Endodermal cell (in vitro differentiated cells): Measurements from ENCODE around the gene SPATA32. TPM values are rescaled to one million over a fixed set of nuclear protein-coding genes. Genes with fewer than 3 reads are reported as not detected.

ENCODE experiments used
- DNase-seq: peaks from one replicate; pipeline ENCODE4 v3.0.0-alpha.2; 2017
- H3K27ac ChIP-seq: 2 replicates; pipeline ENCODE4 v1.5.1; 2013; ENCODE audit warnings: mild to moderate bottlenecking, low read depth, low read length, moderate library complexity
- H3K27me3 ChIP-seq: 2 replicates; pipeline ENCODE4 v1.6.1; 2013; ENCODE audit warnings: mild to moderate bottlenecking, low read length, moderate library complexity; ENCODE audit not compliant: insufficient read depth, control insufficient read depth, poor library complexity, severe bottlenecking
- H3K36me3 ChIP-seq: 2 replicates; pipeline ENCODE4 v1.7.0; 2013; ENCODE audit warnings: mild to moderate bottlenecking, low read length, moderate library complexity; ENCODE audit not compliant: control insufficient read depth, insufficient read depth
- H3K4me1 ChIP-seq: one replicate; pipeline ENCODE4 v1.7.0; 2013; ENCODE audit warnings: low read length; ENCODE audit not compliant: control insufficient read depth, insufficient read depth
- H3K4me3 ChIP-seq: 2 replicates; pipeline ENCODE4 v1.5.1; 2013; ENCODE audit warnings: mild to moderate bottlenecking, low read length, moderate library complexity
- H3K9ac ChIP-seq: 2 replicates; pipeline ENCODE4 v1.6.1; 2013; ENCODE audit warnings: mild to moderate bottlenecking, low read length, moderate library complexity; ENCODE audit not compliant: poor library complexity, severe bottlenecking; ENCODE audit errors: extremely low read depth
- H3K9me3 ChIP-seq: 2 replicates; pipeline ENCODE4 v1.6.1; 2013; ENCODE audit warnings: mild to moderate bottlenecking, low read length, moderate library complexity; ENCODE audit not compliant: control insufficient read depth
- H3K27ac Mint-ChIP-seq: 2 replicates; pipeline ENCODE4 v1.8.0; 2020; ENCODE audit warnings: mixed read lengths
- H3K27me3 Mint-ChIP-seq: 2 replicates; pipeline ENCODE4 v1.8.0; 2021; ENCODE audit warnings: mild to moderate bottlenecking, mixed read lengths; ENCODE audit not compliant: insufficient read depth
- H3K36me3 Mint-ChIP-seq: 2 replicates; pipeline ENCODE4 v1.8.0; 2020; ENCODE audit warnings: low read depth, mixed read lengths
- H3K4me1 Mint-ChIP-seq: 2 replicates; pipeline ENCODE4 v1.8.0; 2020; ENCODE audit warnings: mixed read lengths
- H3K4me3 Mint-ChIP-seq: 2 replicates; pipeline ENCODE4 v1.8.0; 2020; ENCODE audit warnings: mild to moderate bottlenecking, moderate library complexity, mixed read lengths
- H3K9me3 Mint-ChIP-seq: 2 replicates; pipeline ENCODE4 v1.8.0; 2020; ENCODE audit warnings: mild to moderate bottlenecking, mixed read lengths
- WGBS, 2 experiments: methylation state at CpG; one replicate each; pipeline versions ENCODE4 v1.1.5 to v1.1.7; 2013; ENCODE audit warnings: missing lambda C conversion rate in 2 of 2, mixed read lengths in 1 of 2; ENCODE audit not compliant: insufficient coverage in 1 of 2, insufficient read length in 1 of 2; 5-methylcytosine and 5-hydroxymethylcytosine counted together
- total RNA-seq, 2 donors: library from RNA; stranded (reverse); fragmentation: NEBNext Ultra II Directional in 1 of 2; extraction: Animal tissue kit (Norgen Biotek cat#: 25700) in 1 of 2; gene quantifications; 2 replicates in 1 of 2; 3 replicates in 1 of 2; pipeline ENCODE4 v1.2.1, GENCODE V29; 2021
- TF ChIP-seq, protein P1 (sequence below): fragments of 200-600 bp; sonication (generic); conservative IDR thresholded peaks from 2 replicates; pipeline ENCODE4 v1.5.0; 2021; ENCODE audit warnings: antibody characterized with exemption, mild to moderate bottlenecking

The SPATA32 gene
- total RNA-seq, 2 donors from 2014 or later = 0.18 TPM; not detected in 1

DNA sequence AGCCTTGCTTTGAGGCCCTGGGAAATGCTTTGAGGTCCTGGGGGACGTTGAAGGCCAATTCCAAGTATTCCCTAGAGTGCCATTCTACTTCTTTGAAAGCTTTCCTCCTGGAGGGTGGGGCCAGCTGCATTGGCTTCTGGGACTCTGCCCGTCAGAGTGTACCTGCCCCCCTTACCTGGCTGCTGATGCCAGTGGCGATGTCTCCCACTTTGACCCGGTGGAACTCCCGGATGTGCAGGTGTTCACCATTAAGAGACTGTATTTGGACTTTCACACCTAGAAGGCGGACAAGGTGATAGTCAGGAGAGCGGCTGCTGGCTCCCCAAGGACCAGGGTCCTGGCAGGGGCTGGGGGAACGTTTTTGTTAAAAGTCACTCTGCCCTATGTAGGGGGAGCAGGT, 3.1 kb upstream of the SPATA32 start:
- no peak overlapping the region for H3K4me3 ChIP-seq
- peaks cover 6% of the 10 kb centered on the region for H3K4me1 ChIP-seq
- peaks cover 8% of the 10 kb centered on the region for H3K27me3 ChIP-seq
- H3K27me3 Mint-ChIP-seq = peaks cover 13% of the 10 kb centered on the region
- no peak overlapping the region for H3K27ac ChIP-seq
- no peaks in the 10 kb centered on the region for H3K9me3 ChIP-seq
- WGBS, 2 experiments = 90 to 94% methylated on average over 4 to 8 of the region's 8 CpGs
- TF ChIP-seq, protein P1, sequence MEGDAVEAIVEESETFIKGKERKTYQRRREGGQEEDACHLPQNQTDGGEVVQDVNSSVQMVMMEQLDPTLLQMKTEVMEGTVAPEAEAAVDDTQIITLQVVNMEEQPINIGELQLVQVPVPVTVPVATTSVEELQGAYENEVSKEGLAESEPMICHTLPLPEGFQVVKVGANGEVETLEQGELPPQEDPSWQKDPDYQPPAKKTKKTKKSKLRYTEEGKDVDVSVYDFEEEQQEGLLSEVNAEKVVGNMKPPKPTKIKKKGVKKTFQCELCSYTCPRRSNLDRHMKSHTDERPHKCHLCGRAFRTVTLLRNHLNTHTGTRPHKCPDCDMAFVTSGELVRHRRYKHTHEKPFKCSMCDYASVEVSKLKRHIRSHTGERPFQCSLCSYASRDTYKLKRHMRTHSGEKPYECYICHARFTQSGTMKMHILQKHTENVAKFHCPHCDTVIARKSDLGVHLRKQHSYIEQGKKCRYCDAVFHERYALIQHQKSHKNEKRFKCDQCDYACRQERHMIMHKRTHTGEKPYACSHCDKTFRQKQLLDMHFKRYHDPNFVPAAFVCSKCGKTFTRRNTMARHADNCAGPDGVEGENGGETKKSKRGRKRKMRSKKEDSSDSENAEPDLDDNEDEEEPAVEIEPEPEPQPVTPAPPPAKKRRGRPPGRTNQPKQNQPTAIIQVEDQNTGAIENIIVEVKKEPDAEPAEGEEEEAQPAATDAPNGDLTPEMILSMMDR = no peak
- H3K4me3 Mint-ChIP-seq = no peak overlapping the region
- peaks cover 39% of the 10 kb centered on the region for H3K36me3 Mint-ChIP-seq
- H3K36me3 ChIP-seq = peaks cover 40% of the 10 kb centered on the region
- H3K27ac Mint-ChIP-seq = no peak overlapping the region
- no peak overlapping the region for H3K9ac ChIP-seq
- DNase-seq = no peak
- peaks cover 2% of the 10 kb centered on the region for H3K4me1 Mint-ChIP-seq
- no peaks in the 10 kb centered on the region for H3K9me3 Mint-ChIP-seq

DNA sequence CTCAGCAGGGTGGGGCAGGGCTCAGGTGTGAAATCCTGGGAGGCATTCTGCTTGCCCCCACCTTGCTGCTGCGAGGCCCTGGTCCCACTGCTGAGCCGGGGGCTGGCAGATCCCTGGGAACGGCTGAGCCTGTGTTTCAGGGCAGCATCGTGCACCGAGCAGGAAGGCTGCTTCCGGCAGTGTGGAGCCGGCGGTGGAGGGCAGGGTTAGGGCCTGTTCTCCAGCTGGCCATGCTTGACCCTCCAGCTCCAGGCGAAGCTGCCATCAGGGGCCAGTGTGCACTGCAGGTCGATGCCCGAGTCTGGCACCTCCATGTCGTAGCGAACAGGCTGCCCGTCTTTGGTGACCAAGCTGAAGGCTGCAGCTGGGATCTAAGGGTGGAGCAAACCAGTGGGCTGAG, 2.5 kb upstream of the SPATA32 start:
- Histone ChIP-seq H3K9ac (no peak overlapping the region), H3K27ac (no peak overlapping the region), H3K27me3 (peaks cover 8% of the 10 kb centered on the region), H3K4me1 (peaks cover 6% of the 10 kb centered on the region), H3K9me3 (no peaks in the 10 kb centered on the region), H3K4me3 (no peak overlapping the region), H3K36me3 (peaks cover 35% of the 10 kb centered on the region)
- no peak for DNase-seq
- WGBS, 2 experiments = 93 to 99% methylated on average over 14 of the region's 14 CpGs
- TF ChIP-seq, protein P1 = no peak
- H3K4me3 Mint-ChIP-seq = no peak overlapping the region
- H3K27me3 Mint-ChIP-seq = peaks cover 15% of the 10 kb centered on the region
- H3K36me3 Mint-ChIP-seq = peaks cover 34% of the 10 kb centered on the region
- H3K9me3 Mint-ChIP-seq = no peaks in the 10 kb centered on the region
- peaks cover 2% of the 10 kb centered on the region for H3K4me1 Mint-ChIP-seq
- no peak overlapping the region for H3K27ac Mint-ChIP-seq

DNA sequence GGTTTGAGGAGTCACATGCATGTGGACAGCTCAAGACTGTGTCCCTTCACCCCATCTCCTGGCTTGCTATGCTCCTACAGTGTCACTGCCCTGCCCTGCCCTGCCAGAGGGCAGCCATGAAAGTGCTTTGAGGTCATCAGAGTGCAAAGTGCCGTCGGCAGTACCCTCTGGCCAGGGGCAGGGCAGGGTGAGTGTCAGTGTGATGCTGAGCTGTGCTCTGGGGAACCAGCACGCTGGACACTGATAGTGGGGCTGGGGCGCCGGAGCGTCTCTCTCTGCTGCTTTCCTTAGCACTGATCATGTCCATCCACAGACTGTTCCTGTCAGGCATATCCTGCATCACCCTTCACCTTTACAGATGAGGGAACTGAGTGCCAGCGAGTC, 1.6 kb upstream of the SPATA32 start:
- Histone ChIP-seq H3K9ac (no peak overlapping the region), H3K4me1 (peaks cover 6% of the 10 kb centered on the region), H3K27me3 (peaks cover 8% of the 10 kb centered on the region), H3K27ac (no peak overlapping the region), H3K9me3 (no peaks in the 10 kb centered on the region), H3K4me3 (no peak overlapping the region), H3K36me3 (peaks cover 26% of the 10 kb centered on the region)
- 92 to 100% methylated on average over 4 to 7 of the region's 7 CpGs for WGBS, 2 experiments
- peaks cover 2% of the 10 kb centered on the region for H3K4me1 Mint-ChIP-seq
- TF ChIP-seq, protein P1 = no peak
- peaks cover 15% of the 10 kb centered on the region for H3K27me3 Mint-ChIP-seq
- H3K36me3 Mint-ChIP-seq = peaks cover 25% of the 10 kb centered on the region
- no peak overlapping the region for H3K27ac Mint-ChIP-seq
- DNase-seq = no peak
- H3K4me3 Mint-ChIP-seq = no peak overlapping the region
- no peaks in the 10 kb centered on the region for H3K9me3 Mint-ChIP-seq
